Prostate gland (tissue), 2 donors: ENCODE data around the gene IGDCC3. TPM values are rescaled to one million over a fixed set of nuclear protein-coding genes. Genes with fewer than 3 reads are reported as not detected.

Source experiments
- DNase-seq: peaks from one replicate; pipeline ENCODE4 v3.0.0-alpha.2; 2019; ENCODE audit warnings: low spot score
- H3K27ac ChIP-seq, 2 donors: fragments of 200-600 bp; sonication (generic); 2 replicates each; pipeline ENCODE4 v1.5.1; 2017 to 2019
- H3K27me3 ChIP-seq: fragments of 200-600 bp; sonication (generic); replicated peaks from 2 replicates; pipeline ENCODE4 v1.5.1; 2019; ENCODE audit not compliant: insufficient read depth
- H3K36me3 ChIP-seq, 2 donors: fragments of 200-600 bp; sonication (generic); 1 replicate in 1 of 2; 2 replicates in 1 of 2; pipeline versions ENCODE4 v1.5.1 to v1.8.1; 2017 to 2019
- H3K4me1 ChIP-seq: fragments of 200-600 bp; sonication (generic); replicated peaks from 2 replicates; pipeline ENCODE4 v1.5.1; 2019
- H3K4me3 ChIP-seq, 2 donors: fragments of 200-600 bp; sonication (generic); 2 replicates each; pipeline ENCODE4 v1.5.1; 2017 to 2019
- H3K9me3 ChIP-seq: fragments of 200-600 bp; sonication (generic); 2 replicates; pipeline ENCODE4 v1.5.1; 2017
- CTCF ChIP-seq, 4 experiments: fragments of 200-600 bp in 2 of 4; fragments of 450-650 bp in 2 of 4; sonication (generic) in 2 of 4; IDR thresholded peaks; 1 replicate in 3 of 4; 2 replicates in 1 of 4; pipeline ENCODE4 v1.5.1; 2016 to 2019; ENCODE audit warnings: antibody characterized with exemption in 4 of 4, mild to moderate bottlenecking in 2 of 4, moderate library complexity in 2 of 4
- POLR2A ChIP-seq: fragments of 450-650 bp; IDR thresholded peaks from one replicate; pipeline ENCODE4 v1.6.1; 2016; ENCODE audit warnings: antibody characterized with exemption, mild to moderate bottlenecking
- POLR2AphosphoS5 ChIP-seq: sonication (generic); formaldehyde crosslinking; IDR thresholded peaks from one replicate; pipeline ENCODE4 v1.6.1; 2017; ENCODE audit warnings: antibody characterized with exemption
- WGBS: methylation state at CpG from one replicate; pipeline ENCODE4 v1.1.5; 2018; 5-methylcytosine and 5-hydroxymethylcytosine counted together
- intact Hi-C: fragments of 100-400 bp; cut with DNase I; formaldehyde crosslinking; loops from one replicate; pipeline ENCODE4 v1.14.2; 2022
- total RNA-seq, 2 donors: library from RNA; depleted of rRNA; stranded (reverse); fragments of >200 nt; gene quantifications; one replicate each; pipeline ENCODE4 v1.1.0, GENCODE V29; 2016

IGDCC3 gene
- total RNA-seq, 2 donors from 2014 or later, result 0.05 to 2.7 TPM

DNA sequence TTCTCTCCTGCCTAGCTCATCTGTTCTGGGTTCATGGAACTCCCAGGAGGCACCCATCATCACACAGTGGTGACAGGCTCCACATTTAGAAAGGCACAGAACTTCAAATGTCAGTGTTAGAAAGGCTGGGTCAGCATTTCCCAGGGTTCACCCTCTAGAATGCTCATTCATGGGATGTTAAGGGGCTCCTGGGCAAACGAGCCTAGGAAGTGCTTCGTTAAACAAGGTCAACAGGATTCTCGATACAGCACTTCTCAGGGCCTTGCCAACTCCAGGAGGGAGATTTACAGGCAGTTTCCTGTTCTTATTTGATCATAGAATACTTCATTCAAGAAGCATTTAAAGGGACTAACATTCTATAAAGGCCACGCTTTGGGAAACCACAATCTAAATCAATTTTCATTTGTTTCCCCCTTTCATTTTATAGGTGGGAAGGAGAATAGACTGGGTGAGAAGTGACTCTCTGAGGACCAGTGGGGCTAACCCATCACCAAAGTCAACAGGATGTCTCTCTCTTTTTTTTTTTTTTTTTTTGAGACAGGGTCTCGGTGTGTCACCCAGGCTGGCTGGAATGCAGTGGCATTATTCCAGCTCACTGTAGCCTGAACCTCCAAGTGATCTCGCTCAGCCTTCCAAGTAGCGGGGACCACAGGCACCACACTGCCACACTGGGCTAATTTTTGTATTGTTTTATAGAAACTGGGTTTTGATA, 30.7 kb upstream of the IGDCC3 start:
- H3K27me3 ChIP-seq, result no peaks in the 10 kb centered on the region
- no peak overlapping the region for H3K27ac ChIP-seq
- H3K4me3 ChIP-seq, result no peak overlapping the region
- intact Hi-C loops, result no loop called here
- no peaks in the 10 kb centered on the region for H3K9me3 ChIP-seq
- TF ChIP-seq POLR2A (no peak), CTCF (IDR thresholded peaks at IDR 0.05) (no peak), POLR2AphosphoS5 (no peak)
- H3K36me3 ChIP-seq, result no peaks in the 10 kb centered on the region
- H3K4me1 ChIP-seq, result no peaks in the 10 kb centered on the region
- WGBS, result 48% methylated on average over 7 of the region's 7 CpGs
- no peak for DNase-seq

GRCh38 chr15:65406424-65407000, 28.7 kb upstream of the IGDCC3 start:
- 74% methylated on average over 10 of the region's 10 CpGs for WGBS
- no peaks in the 10 kb centered on the region for H3K27me3 ChIP-seq
- no peak overlapping the region for H3K4me3 ChIP-seq
- H3K9me3 ChIP-seq, result no peaks in the 10 kb centered on the region
- H3K27ac ChIP-seq, result no peak overlapping the region
- DNase-seq, result no peak
- no peaks in the 10 kb centered on the region for H3K36me3 ChIP-seq
- TF ChIP-seq POLR2AphosphoS5, result no peak
- no peak for TF ChIP-seq POLR2A
- no peaks in the 10 kb centered on the region for H3K4me1 ChIP-seq
- intact Hi-C loops, result no loop called here

DNA sequence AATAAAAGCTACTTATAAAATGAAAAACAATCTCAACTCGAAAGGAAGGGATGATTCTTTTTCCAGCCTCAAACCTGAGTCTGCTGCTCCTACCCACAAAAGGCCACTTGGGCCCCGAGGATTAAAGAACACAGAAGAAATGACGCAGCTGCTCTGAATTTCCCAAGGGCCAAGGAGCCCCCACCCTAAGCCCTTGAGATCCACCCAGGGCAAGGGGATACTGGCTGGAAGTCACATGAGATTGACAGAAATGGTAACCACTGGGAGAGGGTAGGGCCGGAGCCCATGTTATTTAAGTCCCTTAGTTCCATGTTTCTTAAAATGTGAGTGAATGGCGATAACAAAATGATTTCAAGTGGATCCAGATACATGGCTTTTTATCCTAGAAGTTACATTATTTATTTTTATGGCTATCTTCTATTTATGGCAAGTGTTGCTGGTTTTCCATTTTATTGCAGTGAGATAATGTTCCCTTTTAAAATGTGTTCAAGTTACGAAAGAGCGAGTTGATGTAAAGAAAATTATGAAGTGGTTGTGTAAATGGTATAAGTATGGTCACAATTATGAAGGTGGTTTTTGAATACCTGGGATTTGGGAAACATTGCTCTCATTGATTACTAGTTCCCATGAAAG, 28.1 kb upstream of the IGDCC3 start:
- Histone ChIP-seq H3K4me3 (no peak overlapping the region), H3K27me3 (no peaks in the 10 kb centered on the region), H3K4me1 (no peaks in the 10 kb centered on the region), H3K9me3 (no peaks in the 10 kb centered on the region), H3K36me3 (no peaks in the 10 kb centered on the region), H3K27ac (no peak overlapping the region)
- TF ChIP-seq POLR2AphosphoS5, result no peak
- 78% methylated on average over 7 of the region's 7 CpGs for WGBS
- intact Hi-C loops, result no loop called here
- no peak for DNase-seq

- WGBS, result 84% methylated on average over 6 of the region's 6 CpGs
- Histone ChIP-seq H3K4me1 (no peaks in the 10 kb centered on the region), H3K9me3 (no peaks in the 10 kb centered on the region), H3K27ac (no peak overlapping the region), H3K36me3 (no peaks in the 10 kb centered on the region), H3K4me3 (no peak overlapping the region), H3K27me3 (no peaks in the 10 kb centered on the region)
- intact Hi-C loops, result loop anchor here (5.0 kb wide), 1 partner anchor 87 kb away; no protein-coding TSS in a partner anchor
- TF ChIP-seq POLR2AphosphoS5, result no peak
- no peak for TF ChIP-seq CTCF (IDR thresholded peaks at IDR 0.05)
- TF ChIP-seq POLR2A, result no peak
- DNase-seq, result no peak
These were observed 26.5 kb upstream of the IGDCC3 start for GRCh38 chr15:65404186-65404872.

- intact Hi-C loops, result loop anchor here (5.0 kb wide), 1 partner anchor 86 kb away; no protein-coding TSS in a partner anchor
- DNase-seq, result no peak
- TF ChIP-seq POLR2AphosphoS5 (no peak), POLR2A (no peak), CTCF (IDR thresholded peaks at IDR 0.05) (no peak)
- H3K36me3 ChIP-seq, result no peaks in the 10 kb centered on the region
- H3K4me3 ChIP-seq, result no peak overlapping the region
- H3K27ac ChIP-seq, result no peak overlapping the region
- no peaks in the 10 kb centered on the region for H3K4me1 ChIP-seq
- H3K27me3 ChIP-seq, result no peaks in the 10 kb centered on the region
- WGBS, result 84% methylated on average over 4 of the region's 4 CpGs
- no peaks in the 10 kb centered on the region for H3K9me3 ChIP-seq
These were observed 25.2 kb upstream of the IGDCC3 start for GRCh38 chr15:65402961-65403360.
